Esophagus muscularis mucosa (tissue), 4 donors: ENCODE data around the gene FANCC.

ENCODE experiments used
- EP300 ChIP-seq: sonication (generic); formaldehyde crosslinking; IDR thresholded peaks from one replicate; pipeline ENCODE4 v1.6.1; 2017; ENCODE audit warnings: antibody characterized with exemption
- POLR2A ChIP-seq: fragments of 450-650 bp; IDR thresholded peaks from one replicate; pipeline ENCODE4 v1.6.1; 2017; ENCODE audit warnings: antibody characterized with exemption, moderate library complexity, mild to moderate bottlenecking, low read depth
- POLR2AphosphoS5 ChIP-seq, 2 donors: sonication (generic); formaldehyde crosslinking; IDR thresholded peaks; one replicate each; pipeline ENCODE4 v1.6.1; 2017; ENCODE audit warnings: antibody characterized with exemption in 2 of 2
- TF ChIP-seq, protein P1 (sequence below), 3 experiments: fragments of 200-600 bp in 2 of 3; fragments of 450-650 bp in 1 of 3; sonication (generic) in 2 of 3; IDR thresholded peaks; one replicate each; pipeline ENCODE4 v1.5.1; 2017 to 2019; ENCODE audit warnings: antibody characterized with exemption in 3 of 3, mild to moderate bottlenecking in 2 of 3, moderate library complexity in 1 of 3

DNA sequence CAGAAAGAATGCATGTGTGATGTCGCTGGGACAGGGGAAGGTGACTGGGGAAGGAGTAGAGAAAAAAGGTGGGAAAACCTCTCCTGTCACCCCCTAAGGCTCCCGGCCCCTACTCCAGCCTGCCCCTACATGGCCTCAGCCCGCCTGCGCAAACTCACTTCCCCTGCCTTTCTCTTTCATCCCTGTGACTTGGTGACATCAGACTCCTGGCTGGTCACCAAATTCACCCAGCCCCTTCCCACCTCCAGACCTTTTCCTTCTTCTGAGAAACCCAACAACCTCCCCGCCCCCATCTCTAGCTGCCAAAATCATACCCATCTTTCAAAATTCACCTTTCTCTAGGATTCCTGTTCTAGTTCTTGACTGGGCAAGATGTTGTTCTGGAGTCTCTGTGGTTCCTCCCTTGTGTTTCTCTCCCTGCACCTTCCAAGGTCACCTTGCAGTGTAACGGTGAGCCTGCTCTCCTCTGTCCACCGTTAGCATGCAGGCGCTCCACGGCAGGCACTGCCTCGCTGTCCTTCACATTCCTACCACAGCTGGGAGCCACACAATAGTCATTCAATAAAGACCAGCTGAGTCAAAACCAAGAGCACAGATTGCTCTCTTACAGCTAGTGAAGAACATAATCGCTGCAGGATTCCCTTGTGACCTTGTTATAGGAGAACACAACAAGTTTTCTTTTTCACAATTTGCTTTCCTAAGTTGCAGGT is 134.5 kb downstream of the FANCC start:
- TF ChIP-seq, protein P1, sequence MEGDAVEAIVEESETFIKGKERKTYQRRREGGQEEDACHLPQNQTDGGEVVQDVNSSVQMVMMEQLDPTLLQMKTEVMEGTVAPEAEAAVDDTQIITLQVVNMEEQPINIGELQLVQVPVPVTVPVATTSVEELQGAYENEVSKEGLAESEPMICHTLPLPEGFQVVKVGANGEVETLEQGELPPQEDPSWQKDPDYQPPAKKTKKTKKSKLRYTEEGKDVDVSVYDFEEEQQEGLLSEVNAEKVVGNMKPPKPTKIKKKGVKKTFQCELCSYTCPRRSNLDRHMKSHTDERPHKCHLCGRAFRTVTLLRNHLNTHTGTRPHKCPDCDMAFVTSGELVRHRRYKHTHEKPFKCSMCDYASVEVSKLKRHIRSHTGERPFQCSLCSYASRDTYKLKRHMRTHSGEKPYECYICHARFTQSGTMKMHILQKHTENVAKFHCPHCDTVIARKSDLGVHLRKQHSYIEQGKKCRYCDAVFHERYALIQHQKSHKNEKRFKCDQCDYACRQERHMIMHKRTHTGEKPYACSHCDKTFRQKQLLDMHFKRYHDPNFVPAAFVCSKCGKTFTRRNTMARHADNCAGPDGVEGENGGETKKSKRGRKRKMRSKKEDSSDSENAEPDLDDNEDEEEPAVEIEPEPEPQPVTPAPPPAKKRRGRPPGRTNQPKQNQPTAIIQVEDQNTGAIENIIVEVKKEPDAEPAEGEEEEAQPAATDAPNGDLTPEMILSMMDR (IDR thresholded peaks at IDR 0.05) = no peak
- no peak for TF ChIP-seq POLR2A
- TF ChIP-seq EP300 = no peak
- TF ChIP-seq POLR2AphosphoS5 (IDR thresholded peaks at IDR 0.05) = no peak
